IMR-90 (cell line): ENCODE measurements around the gene PRKCE. TPM values are rescaled to one million over a fixed set of nuclear protein-coding genes. Genes with fewer than 3 reads are reported as not detected.
A peak's percentile ranks its signal among the peaks of the same experiment; 100 is the strongest.

Source experiments
- ATAC-seq: fragments of 200-7000 bp; cut with Tn5 transposase; 2 replicates; pipeline ENCODE4 v1.9.1; 2020; ENCODE audit warnings: low read depth, mild to moderate bottlenecking, moderate library complexity
- BruUV-seq: library from RNA; stranded (reverse); fragments of 400-500 nt; replicated peaks from 2 replicates; lab custom pipeline; 2021; lab: Mats Ljungman, UMichigan
- CTCF ChIA-PET: fragments of 300-600 bp; formaldehyde crosslinking; extraction: SDS; loops from one replicate; lab custom pipeline; 2021; ENCODE audit warnings: antibody characterized with exemption; lab: Yijun Ruan, JAX
- POLR2A ChIA-PET: fragments of 300-600 bp; sonication (Branson Sonifier 250); formaldehyde crosslinking; loops from one replicate; lab custom pipeline; 2022; ENCODE audit warnings: antibody characterized with exemption; ENCODE audit not compliant: unreplicated experiment; lab: Charles Lee
- DNase-seq: peaks from one replicate; pipeline ENCODE4 v3.0.0; 2013
- H2AFZ ChIP-seq: replicated peaks from 2 replicates; pipeline ENCODE3; 2013; ENCODE audit warnings: low read length, mild to moderate bottlenecking; ENCODE audit not compliant: poor library complexity
- H2AK5ac ChIP-seq: 2 replicates; pipeline ENCODE4 v1.6.1; 2013; ENCODE audit warnings: low read depth, low read length, inconsistent platforms
- H2AK9ac ChIP-seq: replicated peaks from 2 replicates; pipeline ENCODE3; 2013; ENCODE audit warnings: mild to moderate bottlenecking, low read depth, low read length, moderate library complexity; ENCODE audit not compliant: poor library complexity
- H2BK120ac ChIP-seq: 2 replicates; pipeline ENCODE4 v1.6.1; 2013; ENCODE audit warnings: low read depth, low read length, inconsistent platforms
- H2BK15ac ChIP-seq: 3 replicates; pipeline ENCODE4 v1.6.1; 2013; ENCODE audit warnings: low read depth, low read length, inconsistent platforms
- H2BK20ac ChIP-seq: 2 replicates; pipeline ENCODE4 v1.6.1; 2013; ENCODE audit warnings: low read depth, mild to moderate bottlenecking, inconsistent platforms, low read length, moderate library complexity
- H2BK5ac ChIP-seq: 2 replicates; pipeline ENCODE4 v1.6.1; 2013; ENCODE audit warnings: mild to moderate bottlenecking, low read depth, low read length, inconsistent platforms; ENCODE audit not compliant: poor library complexity, severe bottlenecking
- H3K14ac ChIP-seq: replicated peaks from 2 replicates; pipeline ENCODE4 v1.6.1; 2013; ENCODE audit warnings: low read depth, low read length, inconsistent platforms
- H3K18ac ChIP-seq: 2 replicates; pipeline ENCODE4 v1.6.1; 2013; ENCODE audit warnings: low read depth, low read length, control low read depth
- H3K23ac ChIP-seq: 2 replicates; pipeline ENCODE4 v1.6.1; 2013; ENCODE audit warnings: low read depth, low read length, inconsistent platforms
- H3K27ac ChIP-seq: 2 replicates; pipeline ENCODE4 v1.5.1; 2013; ENCODE audit warnings: mild to moderate bottlenecking, control low read depth, low read length; ENCODE audit not compliant: insufficient read depth
- H3K27me3 ChIP-seq: 2 replicates; pipeline ENCODE4 v1.6.1; 2013; ENCODE audit warnings: low read length; ENCODE audit not compliant: control insufficient read depth, insufficient read depth
- H3K36me3 ChIP-seq: 2 replicates; pipeline ENCODE4 v1.6.1; 2013; ENCODE audit warnings: low read length, mixed read lengths; ENCODE audit not compliant: control insufficient read depth, insufficient read depth
- H3K4ac ChIP-seq: 2 replicates; pipeline ENCODE4 v1.6.1; 2013; ENCODE audit warnings: low read depth, low read length, inconsistent platforms
- H3K4me1 ChIP-seq: 2 replicates; pipeline ENCODE4 v1.6.1; 2013; ENCODE audit warnings: low read length, mixed read lengths; ENCODE audit not compliant: control insufficient read depth, insufficient read depth
- H3K4me2 ChIP-seq: 2 replicates; pipeline ENCODE4 v1.6.1; 2013; ENCODE audit warnings: low read depth, mild to moderate bottlenecking, control low read depth, low read length, moderate library complexity
- H3K4me3 ChIP-seq: 2 replicates; pipeline ENCODE4 v1.5.1; 2013; ENCODE audit warnings: low read depth, mild to moderate bottlenecking, control low read depth, low read length, moderate library complexity; ENCODE audit not compliant: insufficient read depth
- H3K56ac ChIP-seq: 2 replicates; pipeline ENCODE4 v1.6.1; 2013; ENCODE audit warnings: low read length, inconsistent platforms; ENCODE audit not compliant: insufficient read depth; ENCODE audit errors: extremely low read depth
- H3K79me1 ChIP-seq, 2 experiments: 2 replicates each; pipeline ENCODE4 v1.6.1; 2013; ENCODE audit warnings: low read length in 2 of 2, inconsistent platforms in 1 of 2, low read depth in 1 of 2
- H3K9ac ChIP-seq: 2 replicates; pipeline ENCODE4 v1.6.1; 2013; ENCODE audit warnings: low read depth, low read length, control low read depth
- H3K9me1 ChIP-seq: 2 replicates; pipeline ENCODE4 v1.6.1; 2013; ENCODE audit warnings: low read length, inconsistent platforms; ENCODE audit not compliant: insufficient read depth
- H3K9me3 ChIP-seq: 2 replicates; pipeline ENCODE4 v1.6.1; 2013; ENCODE audit warnings: low read length; ENCODE audit not compliant: control insufficient read depth, insufficient read depth
- H4K20me1 ChIP-seq: 2 replicates; pipeline ENCODE4 v1.6.1; 2013; ENCODE audit warnings: low read length, inconsistent platforms; ENCODE audit not compliant: insufficient read depth
- H4K5ac ChIP-seq: 2 replicates; pipeline ENCODE4 v1.6.1; 2013; ENCODE audit warnings: mild to moderate bottlenecking, low read depth, low read length, control low read depth
- H4K8ac ChIP-seq, 2 experiments: 2 replicates each; pipeline ENCODE4 v1.6.1; 2013; ENCODE audit warnings: low read depth in 2 of 2, low read length in 2 of 2, control low read depth in 1 of 2, inconsistent platforms in 1 of 2
- H4K91ac ChIP-seq: 2 replicates; pipeline ENCODE4 v1.6.1; 2013; ENCODE audit warnings: low read depth, low read length, inconsistent platforms; ENCODE audit not compliant: insufficient read depth
- BHLHE40 ChIP-seq: fragments of 150-350 bp; IDR thresholded peaks from 2 replicates; pipeline ENCODE4 v1.6.1; 2016; ENCODE audit warnings: mild to moderate bottlenecking, low read depth, low read length
- CHD1 ChIP-seq: IDR thresholded peaks from 2 replicates; pipeline ENCODE4 v1.6.1; 2012; ENCODE audit warnings: low read depth, low read length, improper control_type of control experiment
- FOS ChIP-seq: fragments of 150-350 bp; IDR thresholded peaks from 2 replicates; pipeline ENCODE4 v1.6.1; 2016; ENCODE audit warnings: low read depth, low read length
- MAZ ChIP-seq: IDR thresholded peaks from 2 replicates; pipeline ENCODE4 v1.6.1; 2012; ENCODE audit warnings: low read depth, mild to moderate bottlenecking, low read length, improper control_type of control experiment, moderate library complexity, borderline replicate concordance
- NFE2L2 ChIP-seq: fragments of 150-350 bp; IDR thresholded peaks from 2 replicates; pipeline ENCODE4 v1.6.1; 2016; ENCODE audit warnings: low read depth, mild to moderate bottlenecking, low read length
- POLR2A ChIP-seq: IDR thresholded peaks from 2 replicates; pipeline ENCODE4 v1.6.1; 2012; ENCODE audit warnings: mild to moderate bottlenecking, low read depth, low read length
- RAD21 ChIP-seq: IDR thresholded peaks from 2 replicates; pipeline ENCODE4 v1.6.1; 2012; ENCODE audit warnings: low read length, improper control_type of control experiment
- RCOR1 ChIP-seq: IDR thresholded peaks from 2 replicates; pipeline ENCODE4 v1.6.1; 2012; ENCODE audit warnings: mild to moderate bottlenecking, low read length, improper control_type of control experiment; ENCODE audit not compliant: insufficient replicate concordance
- SMC3 ChIP-seq: fragments of 150-350 bp; IDR thresholded peaks from 2 replicates; pipeline ENCODE4 v1.6.1; 2016; ENCODE audit warnings: low read depth, mild to moderate bottlenecking, antibody characterized with exemption, low read length, moderate library complexity
- WGBS, 2 experiments: methylation state at CpG; one replicate each; pipeline versions ENCODE4 v1.1.5 to v1.1.7; 2013; ENCODE audit warnings: missing lambda C conversion rate in 2 of 2; ENCODE audit not compliant: insufficient read length in 1 of 2; ENCODE audit errors: extremely low coverage in 2 of 2; 5-methylcytosine and 5-hydroxymethylcytosine counted together
- dilution Hi-C: fragments of 300-500 bp; cut with HindIII; formaldehyde crosslinking; loops from one replicate; pipeline ENCODE4 v1.14.3; 2018; ENCODE audit warnings: low sequenced_read_pairs; ENCODE audit not compliant: unreplicated experiment
- in situ Hi-C: fragments of 300-500 bp; cut with MboI; formaldehyde crosslinking; loops from 3 replicates; pipeline ENCODE4 v1.14.3; 2019; ENCODE audit warnings: low sequenced_read_pairs, inconsistent platforms, mixed read lengths
- intact Hi-C: fragments of 100-400 bp; cut with micrococcal nuclease; formaldehyde crosslinking; loops from 2 replicates; pipeline ENCODE4 v1.10.0; 2022
- polyA plus RNA-seq, 3 experiments: library from polyadenylated mRNA; depleted of rRNA; stranded (reverse); fragments of >200 nt; gene quantifications; 2 replicates each; pipeline ENCODE4 v1.2.3, GENCODE V29; 2012; ENCODE audit warnings: low replicate concordance in 1 of 3
- total RNA-seq: library from RNA; depleted of rRNA; stranded (reverse); fragments of >200 nt; gene quantifications from 2 replicates; pipeline ENCODE4 v1.2.3, GENCODE V29; 2012
- TF ChIP-seq, protein P1 (sequence below): conservative IDR thresholded peaks from 2 replicates; pipeline ENCODE4 v1.5.1; 2012; ENCODE audit warnings: mild to moderate bottlenecking, low read depth, low read length, improper control_type of control experiment
- TF ChIP-seq, protein P2 (sequence below): fragments of 150-350 bp; IDR thresholded peaks from 2 replicates; pipeline ENCODE4 v1.6.1; 2017; ENCODE audit warnings: mild to moderate bottlenecking, antibody characterized with exemption, low read length, low read depth
- TF ChIP-seq, protein P3 (sequence below): fragments of 150-350 bp; IDR thresholded peaks from 2 replicates; pipeline ENCODE4 v1.6.1; 2016; ENCODE audit warnings: low read depth, mild to moderate bottlenecking, low read length, moderate library complexity, borderline replicate concordance

Gene PRKCE
- total and polyA plus RNA-seq, 2 of the 4 experiments (the other 2 are of a cell fraction), result 8.1 to 32.4 TPM

DNA sequence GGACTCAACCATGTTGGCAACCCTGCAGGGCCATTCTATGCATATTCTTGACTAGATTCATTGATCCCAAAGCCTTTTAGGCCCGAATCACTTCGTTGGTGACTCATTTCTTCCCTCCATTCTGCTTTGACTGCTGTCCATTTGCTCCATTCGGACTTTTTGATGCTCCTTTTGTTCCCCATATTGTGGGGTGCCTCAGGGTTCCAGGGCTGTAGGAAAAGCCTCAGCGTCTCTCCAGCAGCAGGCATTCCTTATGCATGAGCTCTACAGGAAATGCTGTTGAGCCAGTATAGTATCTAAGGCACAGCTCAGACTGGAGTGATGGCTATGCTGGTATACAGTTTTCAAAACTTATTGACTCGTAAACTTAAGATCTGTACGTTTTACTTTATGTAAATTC lies 292.6 kb downstream of the PRKCE start:
- Histone ChIP-seq H2BK15ac (peak overlapping the region; percentile 67; the same call in 2 of the 3 replicates), H3K27ac (peak overlapping the region; percentile 39; the same call in 1 of the 2 replicates), H3K36me3 (no peaks in the 10 kb centered on the region), H3K9me1 (peaks cover 19% of the 10 kb centered on the region), H3K4me1 (peaks cover 29% of the 10 kb centered on the region), H2AFZ (peak overlapping the region; percentile 66), H3K4me3 (no peak overlapping the region), H2AK5ac (peak overlapping the region; percentile 69), H4K5ac (peak overlapping the region; percentile 74), H3K9me3 (no peaks in the 10 kb centered on the region), H3K27me3 (no peaks in the 10 kb centered on the region), H3K18ac (peak overlapping the region; percentile 75), H2AK9ac (peak overlapping the region; percentile 0), H4K20me1 (0 out of 2 replicates have a peak, but pooled peaks cover 3% of the 10 kb centered on the region), H3K23ac (no peak overlapping the region), H2BK20ac (peak overlapping the region; percentile 77), H4K91ac (peak overlapping the region; percentile 76), H3K4ac (peak overlapping the region; percentile 29), H3K14ac (peak overlapping the region; percentile 18), H3K79me1 (peaks cover 5 to 21% of the 10 kb centered on the region in 2 experiments; a peak in 3 of 4 replicates), H3K56ac (no peak overlapping the region), H3K9ac (peak overlapping the region; percentile 7; the same call in 1 of the 2 replicates), H4K8ac (peak overlapping the region; percentile 28 to 82; a peak in 3 of 4 replicates), H3K4me2 (peak overlapping the region; percentile 45; the same call in 1 of the 2 replicates), H2BK120ac (peak overlapping the region; percentile 67), H2BK5ac (peak overlapping the region; percentile 50)
- in situ Hi-C loops, result no loop called here
- ChIA-PET CTCF (no interaction called here), POLR2A (interaction anchor here (0.6 kb wide), 1 partner anchor 53 kb away, joined by 3 read pairs; no protein-coding TSS in a partner anchor)
- TF ChIP-seq, protein P1, sequence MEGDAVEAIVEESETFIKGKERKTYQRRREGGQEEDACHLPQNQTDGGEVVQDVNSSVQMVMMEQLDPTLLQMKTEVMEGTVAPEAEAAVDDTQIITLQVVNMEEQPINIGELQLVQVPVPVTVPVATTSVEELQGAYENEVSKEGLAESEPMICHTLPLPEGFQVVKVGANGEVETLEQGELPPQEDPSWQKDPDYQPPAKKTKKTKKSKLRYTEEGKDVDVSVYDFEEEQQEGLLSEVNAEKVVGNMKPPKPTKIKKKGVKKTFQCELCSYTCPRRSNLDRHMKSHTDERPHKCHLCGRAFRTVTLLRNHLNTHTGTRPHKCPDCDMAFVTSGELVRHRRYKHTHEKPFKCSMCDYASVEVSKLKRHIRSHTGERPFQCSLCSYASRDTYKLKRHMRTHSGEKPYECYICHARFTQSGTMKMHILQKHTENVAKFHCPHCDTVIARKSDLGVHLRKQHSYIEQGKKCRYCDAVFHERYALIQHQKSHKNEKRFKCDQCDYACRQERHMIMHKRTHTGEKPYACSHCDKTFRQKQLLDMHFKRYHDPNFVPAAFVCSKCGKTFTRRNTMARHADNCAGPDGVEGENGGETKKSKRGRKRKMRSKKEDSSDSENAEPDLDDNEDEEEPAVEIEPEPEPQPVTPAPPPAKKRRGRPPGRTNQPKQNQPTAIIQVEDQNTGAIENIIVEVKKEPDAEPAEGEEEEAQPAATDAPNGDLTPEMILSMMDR, result no peak
- TF ChIP-seq SMC3 (no peak), BHLHE40 (no peak), CHD1 (no peak), RCOR1 (no peak), POLR2A (no peak), MAZ (no peak), NFE2L2 (no peak), FOS (no peak), RAD21 (no peak)
- TF ChIP-seq, protein P2, sequence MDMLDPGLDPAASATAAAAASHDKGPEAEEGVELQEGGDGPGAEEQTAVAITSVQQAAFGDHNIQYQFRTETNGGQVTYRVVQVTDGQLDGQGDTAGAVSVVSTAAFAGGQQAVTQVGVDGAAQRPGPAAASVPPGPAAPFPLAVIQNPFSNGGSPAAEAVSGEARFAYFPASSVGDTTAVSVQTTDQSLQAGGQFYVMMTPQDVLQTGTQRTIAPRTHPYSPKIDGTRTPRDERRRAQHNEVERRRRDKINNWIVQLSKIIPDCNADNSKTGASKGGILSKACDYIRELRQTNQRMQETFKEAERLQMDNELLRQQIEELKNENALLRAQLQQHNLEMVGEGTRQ, result no peak
- TF ChIP-seq, protein P3, sequence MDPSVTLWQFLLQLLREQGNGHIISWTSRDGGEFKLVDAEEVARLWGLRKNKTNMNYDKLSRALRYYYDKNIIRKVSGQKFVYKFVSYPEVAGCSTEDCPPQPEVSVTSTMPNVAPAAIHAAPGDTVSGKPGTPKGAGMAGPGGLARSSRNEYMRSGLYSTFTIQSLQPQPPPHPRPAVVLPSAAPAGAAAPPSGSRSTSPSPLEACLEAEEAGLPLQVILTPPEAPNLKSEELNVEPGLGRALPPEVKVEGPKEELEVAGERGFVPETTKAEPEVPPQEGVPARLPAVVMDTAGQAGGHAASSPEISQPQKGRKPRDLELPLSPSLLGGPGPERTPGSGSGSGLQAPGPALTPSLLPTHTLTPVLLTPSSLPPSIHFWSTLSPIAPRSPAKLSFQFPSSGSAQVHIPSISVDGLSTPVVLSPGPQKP, result no peak
- intact Hi-C loops, result loop anchor here (5.0 kb wide), 1 partner anchor 353 kb away; the partner anchor contains the start of gene EPAS1
- dilution Hi-C loops, result loop anchor here (25.0 kb wide), 1 partner anchor 307 kb away; no protein-coding TSS in a partner anchor
- DNase-seq, result peak; percentile 81
- WGBS, 2 experiments, result 0% methylated on average over 1 of the region's 6 CpGs; no CpG with 5 or more reads in 1 of the 2 experiments
- ATAC-seq, result peak; percentile 86
- no TSS peak for BruUV-seq
